SU-DHL-6 (cell line): ENCODE results near the gene TMEM141.

Source experiments
- H2AFZ ChIP-seq: fragments of 200-600 bp; sonication (generic); 2 replicates; pipeline ENCODE4 v1.6.1; 2014; ENCODE audit warnings: low read depth, mild to moderate bottlenecking, moderate library complexity, mixed read lengths, antibody characterized with exemption, low read length; ENCODE audit not compliant: severe bottlenecking
- H3F3A ChIP-seq: fragments of 200-600 bp; shearing (Covaris generic); 2 replicates; pipeline ENCODE4 v1.6.0; 2016; ENCODE audit warnings: antibody characterized with exemption, mild to moderate bottlenecking; ENCODE audit not compliant: insufficient read depth
- H3K27ac ChIP-seq: fragments of 200-600 bp; sonication (generic); 2 replicates; pipeline ENCODE4 v1.5.1; 2016; ENCODE audit warnings: low read depth, mild to moderate bottlenecking, low read length, moderate library complexity, mixed read lengths
- H3K27me3 ChIP-seq: fragments of 200-600 bp; sonication (generic), shearing (Covaris generic); 2 replicates; pipeline ENCODE4 v1.6.0; 2014; ENCODE audit warnings: mild to moderate bottlenecking, low read length
- H3K36me3 ChIP-seq: fragments of 200-600 bp; sonication (generic); 2 replicates; pipeline ENCODE4 v1.6.1; 2014; ENCODE audit warnings: mild to moderate bottlenecking, low read length, mixed read lengths
- H3K4me2 ChIP-seq: fragments of 300-600, 200-600 bp; shearing (Covaris generic), sonication (generic); 2 replicates; pipeline ENCODE4 v1.6.0; 2014; ENCODE audit warnings: low read length, low read depth, mild to moderate bottlenecking; ENCODE audit not compliant: poor library complexity, severe bottlenecking
- H3K4me3 ChIP-seq: fragments of 200-600 bp; sonication (generic); 2 replicates; pipeline ENCODE4 v1.5.1; 2014; ENCODE audit warnings: antibody characterized with exemption, low read length, mild to moderate bottlenecking, mixed read lengths; ENCODE audit not compliant: insufficient read depth, poor library complexity, severe bottlenecking
- H3K79me2 ChIP-seq: fragments of 200-600 bp; sonication (generic); 2 replicates; pipeline ENCODE4 v1.6.1; 2014; ENCODE audit warnings: mild to moderate bottlenecking, low read length, moderate library complexity; ENCODE audit not compliant: insufficient read depth
- H3K9ac ChIP-seq: fragments of 200-600 bp; sonication (generic); 2 replicates; pipeline ENCODE4 v1.7.0; 2014; ENCODE audit warnings: mild to moderate bottlenecking, low read length
- H3K9me2 ChIP-seq: fragments of 200-600 bp; sonication (generic); replicated peaks from 2 replicates; pipeline ENCODE4 v1.6.1; 2014; ENCODE audit warnings: low read length; ENCODE audit not compliant: insufficient read depth
- H3K9me3 ChIP-seq: fragments of 200-600 bp; sonication (generic); 2 replicates; pipeline ENCODE4 v1.6.1; 2014; ENCODE audit warnings: low read length, mixed read lengths; ENCODE audit not compliant: insufficient read depth
- H4K20me1 ChIP-seq: fragments of 200-600 bp; sonication (generic); 2 replicates; pipeline ENCODE4 v1.6.1; 2014; ENCODE audit warnings: low read depth, mild to moderate bottlenecking, antibody characterized with exemption, low read length, moderate library complexity, mixed read lengths
- EZH2phosphoT487 ChIP-seq: fragments of 200-600 bp; sonication (generic), shearing (Covaris generic); conservative IDR thresholded peaks from 2 replicates; pipeline ENCODE4 v1.6.1; 2018; ENCODE audit warnings: mild to moderate bottlenecking, antibody characterized with exemption, low read length, moderate library complexity, mixed read lengths
- TF ChIP-seq, protein P1 (sequence below): fragments of 200-600 bp; sonication (generic); IDR thresholded peaks from one replicate; pipeline ENCODE4 v1.5.1; 2017; ENCODE audit warnings: antibody characterized with exemption, mild to moderate bottlenecking, low read length, moderate library complexity; ENCODE audit not compliant: insufficient read depth, poor library complexity, severe bottlenecking

Gene TMEM141

GRCh38 chr9:136789523-136789937, 1.6 kb upstream of the TMEM141 start:
- no peaks in the 10 kb centered on the region for H3K79me2 ChIP-seq
- no peaks in the 10 kb centered on the region for H3K36me3 ChIP-seq
- H3K27me3 ChIP-seq: no peaks in the 10 kb centered on the region
- H3K27ac ChIP-seq: no peak overlapping the region
- no peaks in the 10 kb centered on the region for H3K9me2 ChIP-seq
- H2AFZ ChIP-seq: no peak overlapping the region
- H3F3A ChIP-seq: peaks cover 6% of the 10 kb centered on the region; the same call in 1 of the 2 replicates
- H4K20me1 ChIP-seq: no peaks in the 10 kb centered on the region
- no peak overlapping the region for H3K4me3 ChIP-seq
- no peak overlapping the region for H3K9ac ChIP-seq
- TF ChIP-seq, protein P1, sequence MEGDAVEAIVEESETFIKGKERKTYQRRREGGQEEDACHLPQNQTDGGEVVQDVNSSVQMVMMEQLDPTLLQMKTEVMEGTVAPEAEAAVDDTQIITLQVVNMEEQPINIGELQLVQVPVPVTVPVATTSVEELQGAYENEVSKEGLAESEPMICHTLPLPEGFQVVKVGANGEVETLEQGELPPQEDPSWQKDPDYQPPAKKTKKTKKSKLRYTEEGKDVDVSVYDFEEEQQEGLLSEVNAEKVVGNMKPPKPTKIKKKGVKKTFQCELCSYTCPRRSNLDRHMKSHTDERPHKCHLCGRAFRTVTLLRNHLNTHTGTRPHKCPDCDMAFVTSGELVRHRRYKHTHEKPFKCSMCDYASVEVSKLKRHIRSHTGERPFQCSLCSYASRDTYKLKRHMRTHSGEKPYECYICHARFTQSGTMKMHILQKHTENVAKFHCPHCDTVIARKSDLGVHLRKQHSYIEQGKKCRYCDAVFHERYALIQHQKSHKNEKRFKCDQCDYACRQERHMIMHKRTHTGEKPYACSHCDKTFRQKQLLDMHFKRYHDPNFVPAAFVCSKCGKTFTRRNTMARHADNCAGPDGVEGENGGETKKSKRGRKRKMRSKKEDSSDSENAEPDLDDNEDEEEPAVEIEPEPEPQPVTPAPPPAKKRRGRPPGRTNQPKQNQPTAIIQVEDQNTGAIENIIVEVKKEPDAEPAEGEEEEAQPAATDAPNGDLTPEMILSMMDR: no peak
- no peak for TF ChIP-seq EZH2phosphoT487
- no peak overlapping the region for H3K4me2 ChIP-seq
- H3K9me3 ChIP-seq: no peaks in the 10 kb centered on the region

DNA sequence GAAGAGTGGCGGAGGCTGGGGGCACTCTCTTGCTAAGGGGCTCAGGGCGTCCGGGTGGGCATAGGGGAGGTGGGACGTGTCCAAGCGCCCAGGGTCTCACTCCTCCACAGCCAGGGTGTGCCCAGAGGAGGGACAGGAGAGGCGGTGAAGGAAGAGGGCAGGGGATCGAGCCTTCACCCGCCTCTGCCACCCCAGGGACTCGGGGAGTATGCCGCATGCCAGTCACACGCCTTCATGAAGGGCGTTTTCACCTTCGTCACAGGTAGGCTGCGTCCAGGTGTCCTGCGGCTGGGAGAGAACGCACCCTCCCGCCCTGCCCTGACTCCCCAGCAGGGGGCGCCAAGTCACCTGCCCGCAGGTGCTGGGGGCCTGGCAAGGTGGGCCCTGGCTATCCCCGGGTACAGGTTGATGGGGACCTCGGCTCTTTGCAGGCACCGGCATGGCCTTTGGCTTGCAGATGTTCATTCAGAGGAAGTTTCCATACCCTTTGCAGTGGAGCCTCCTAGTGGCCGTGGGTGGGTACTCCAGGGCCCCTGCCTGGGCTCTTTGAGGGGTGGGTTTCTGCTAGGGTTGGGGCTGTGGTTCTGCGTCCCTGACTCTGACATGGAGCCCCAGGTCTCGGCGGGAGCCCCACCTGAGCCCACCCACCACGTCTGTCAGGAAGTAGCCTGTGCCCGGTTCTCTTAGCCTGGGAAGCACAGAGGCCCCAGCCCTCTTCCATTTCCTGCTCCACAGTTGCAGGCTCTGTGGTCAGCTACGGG, 552 bp downstream of the TMEM141 start:
- no peaks in the 10 kb centered on the region for H3K9me2 ChIP-seq
- peak overlapping the region; percentile 42 for H3K27ac ChIP-seq
- no peaks in the 10 kb centered on the region for H3K9me3 ChIP-seq
- H3K4me3 ChIP-seq: peak overlapping the region; percentile 61
- peak overlapping the region; percentile 69 for H3K9ac ChIP-seq
- H3K79me2 ChIP-seq: no peaks in the 10 kb centered on the region
- H3F3A ChIP-seq: peaks cover 6% of the 10 kb centered on the region; the same call in 1 of the 2 replicates
- H3K36me3 ChIP-seq: no peaks in the 10 kb centered on the region
- H3K27me3 ChIP-seq: no peaks in the 10 kb centered on the region
- no peaks in the 10 kb centered on the region for H4K20me1 ChIP-seq
- peak overlapping the region; percentile 69 for H2AFZ ChIP-seq
- H3K4me2 ChIP-seq: peak overlapping the region; percentile 65
- TF ChIP-seq, protein P1: peak; percentile 100
- TF ChIP-seq EZH2phosphoT487: no peak

DNA sequence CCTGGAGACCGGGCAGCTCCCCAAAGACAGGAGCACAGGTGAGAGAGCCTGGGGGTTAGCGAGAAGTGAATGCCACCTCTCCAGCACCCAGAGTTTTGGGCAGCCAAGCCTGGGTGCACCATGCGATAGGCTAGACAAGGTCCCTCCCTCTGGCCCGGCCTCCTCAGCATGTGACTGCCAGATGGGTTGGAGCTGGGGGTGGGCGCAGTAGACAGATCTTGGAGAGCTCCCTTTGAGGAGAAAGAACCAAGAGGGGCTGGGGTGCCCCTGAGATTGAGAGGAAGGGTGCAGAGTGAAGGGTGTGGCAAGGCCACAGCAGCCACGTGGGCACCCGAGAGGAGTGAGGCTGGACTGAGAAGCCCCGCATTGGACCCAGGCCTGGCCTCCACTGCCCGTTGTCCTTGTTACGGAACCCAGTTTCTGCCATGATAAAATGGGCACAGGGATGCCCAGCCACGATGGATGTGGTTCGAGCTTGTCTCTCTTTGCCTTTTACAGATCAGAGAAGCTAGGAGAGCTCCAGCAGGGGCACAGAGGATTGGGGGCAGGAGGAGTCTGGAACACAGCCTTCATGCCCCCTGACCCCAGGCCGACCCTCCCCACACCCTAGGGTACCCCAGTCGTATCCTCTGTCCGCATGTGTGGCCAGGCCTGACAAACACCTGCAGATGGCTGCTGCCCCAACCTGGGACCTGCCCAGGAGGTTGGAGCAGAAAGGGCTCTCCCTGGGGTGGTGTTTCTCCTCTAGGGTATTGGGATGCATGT, 1.4 kb downstream of the TMEM141 start:
- H4K20me1 ChIP-seq: no peaks in the 10 kb centered on the region
- H3K79me2 ChIP-seq: no peaks in the 10 kb centered on the region
- no peaks in the 10 kb centered on the region for H3K9me2 ChIP-seq
- H3F3A ChIP-seq: peaks cover 6% of the 10 kb centered on the region; the same call in 1 of the 2 replicates
- H3K9ac ChIP-seq: peak overlapping the region; percentile 69
- H3K4me2 ChIP-seq: peak overlapping the region; percentile 65
- H3K36me3 ChIP-seq: no peaks in the 10 kb centered on the region
- no peaks in the 10 kb centered on the region for H3K9me3 ChIP-seq
- H3K27ac ChIP-seq: no peak overlapping the region
- no peaks in the 10 kb centered on the region for H3K27me3 ChIP-seq
- TF ChIP-seq EZH2phosphoT487: no peak
- TF ChIP-seq, protein P1: no peak
- no peak overlapping the region for H3K4me3 ChIP-seq
- H2AFZ ChIP-seq: no peak overlapping the region
